ENCODE results near the gene TPST1. TPM values are rescaled to one million over a fixed set of nuclear protein-coding genes. Genes with fewer than 3 reads are reported as not detected.

TPST1 gene
- total RNA-seq, 1 donor from 2014 or later: 36.5 TPM

DNA sequence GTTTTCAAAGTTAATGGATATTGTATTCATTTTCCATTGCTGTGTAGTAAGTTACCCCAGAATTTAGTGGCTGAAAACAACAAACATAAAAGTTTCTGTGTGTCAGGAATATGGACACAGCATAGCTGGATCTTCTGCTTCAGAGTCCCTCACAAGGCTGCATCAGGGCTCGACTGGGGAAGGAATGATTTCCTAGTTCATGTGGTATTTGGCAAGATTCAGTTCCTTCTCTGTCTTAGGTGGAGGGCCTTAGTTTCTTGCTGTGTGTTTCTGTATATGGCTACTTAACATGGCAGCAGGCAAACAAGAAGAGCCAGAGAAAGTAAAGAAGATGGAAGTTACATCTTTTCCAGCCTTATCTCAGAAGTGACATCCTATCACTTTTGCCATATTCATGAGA lies 51.1 kb downstream of the TPST1 start:
- H2AFZ ChIP-seq (ENCODE audit: low read depth, low read length): no peak overlapping the region
- H3K9ac ChIP-seq (ENCODE audit: low read length): no peak overlapping the region
- H3K4me3 ChIP-seq (ENCODE audit: insufficient read depth, low read depth, low read length): no peak overlapping the region
- no peaks in the 10 kb centered on the region for H3K36me3 ChIP-seq (ENCODE audit: insufficient read depth, low read length)
- DNase-seq (ENCODE audit: low read depth): no peak
- peaks cover 31% of the 10 kb centered on the region for H3K4me1 Mint-ChIP-seq (ENCODE audit: low read depth, unreplicated experiment)
- peak overlapping the region; percentile 7 for H3K27ac Mint-ChIP-seq (ENCODE audit: unreplicated experiment)
- H3K4me1 ChIP-seq (ENCODE audit: insufficient read depth, low read length): peaks cover 16% of the 10 kb centered on the region
- peaks cover 4% of the 10 kb centered on the region for H4K20me1 ChIP-seq (ENCODE audit: insufficient read depth, low read length)
- H3K4me2 ChIP-seq (ENCODE audit: low read length): no peak overlapping the region
- H3K4me3 Mint-ChIP-seq (ENCODE audit: unreplicated experiment): no peak overlapping the region
- H3K9me3 Mint-ChIP-seq (ENCODE audit: unreplicated experiment): no peaks in the 10 kb centered on the region
- peaks cover 48% of the 10 kb centered on the region for H3K79me2 ChIP-seq (ENCODE audit: insufficient read depth, low read length)
- H3K27me3 ChIP-seq (ENCODE audit: insufficient read depth, low read length): no peaks in the 10 kb centered on the region
- H3K27ac ChIP-seq (ENCODE audit: low read depth, low read length): peak overlapping the region; percentile 35
- H3K27me3 Mint-ChIP-seq (ENCODE audit: low read depth, unreplicated experiment): no peaks in the 10 kb centered on the region
- no peak for FAIRE-seq
- TF ChIP-seq, protein P1, sequence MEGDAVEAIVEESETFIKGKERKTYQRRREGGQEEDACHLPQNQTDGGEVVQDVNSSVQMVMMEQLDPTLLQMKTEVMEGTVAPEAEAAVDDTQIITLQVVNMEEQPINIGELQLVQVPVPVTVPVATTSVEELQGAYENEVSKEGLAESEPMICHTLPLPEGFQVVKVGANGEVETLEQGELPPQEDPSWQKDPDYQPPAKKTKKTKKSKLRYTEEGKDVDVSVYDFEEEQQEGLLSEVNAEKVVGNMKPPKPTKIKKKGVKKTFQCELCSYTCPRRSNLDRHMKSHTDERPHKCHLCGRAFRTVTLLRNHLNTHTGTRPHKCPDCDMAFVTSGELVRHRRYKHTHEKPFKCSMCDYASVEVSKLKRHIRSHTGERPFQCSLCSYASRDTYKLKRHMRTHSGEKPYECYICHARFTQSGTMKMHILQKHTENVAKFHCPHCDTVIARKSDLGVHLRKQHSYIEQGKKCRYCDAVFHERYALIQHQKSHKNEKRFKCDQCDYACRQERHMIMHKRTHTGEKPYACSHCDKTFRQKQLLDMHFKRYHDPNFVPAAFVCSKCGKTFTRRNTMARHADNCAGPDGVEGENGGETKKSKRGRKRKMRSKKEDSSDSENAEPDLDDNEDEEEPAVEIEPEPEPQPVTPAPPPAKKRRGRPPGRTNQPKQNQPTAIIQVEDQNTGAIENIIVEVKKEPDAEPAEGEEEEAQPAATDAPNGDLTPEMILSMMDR (IDR thresholded peaks at IDR 0.05; ENCODE audit: insufficient read depth, low read depth, low read length): no peak
- TF ChIP-seq EZH2 (IDR thresholded peaks at IDR 0.05; ENCODE audit: insufficient read depth, low read length): no peak
- H3K36me3 Mint-ChIP-seq (ENCODE audit: low read depth, unreplicated experiment): peaks cover 4% of the 10 kb centered on the region
- H3K9me3 ChIP-seq (ENCODE audit: insufficient read depth, low read depth, low read length): no peaks in the 10 kb centered on the region

DNA sequence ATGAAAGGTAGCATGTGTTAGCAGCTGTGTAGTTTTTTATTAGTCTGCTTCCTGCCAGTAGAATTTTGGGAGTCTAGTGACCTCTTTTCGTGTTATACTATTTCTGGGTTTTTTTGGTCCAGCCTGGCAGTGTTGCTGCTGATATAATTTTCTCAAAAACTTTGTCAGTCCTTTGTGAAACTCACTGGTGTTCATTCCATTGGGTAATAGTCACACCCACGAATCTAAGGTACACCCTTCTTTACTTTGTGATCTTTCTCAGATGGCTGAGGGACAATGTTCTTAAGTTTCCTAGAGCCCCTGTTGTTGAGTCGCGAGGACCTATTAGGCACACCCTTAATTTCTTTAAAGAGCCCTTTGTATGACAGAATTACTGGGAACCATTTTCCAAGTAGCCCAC lies 52.3 kb downstream of the TPST1 start:
- Mint-ChIP-seq H3K27ac (ENCODE audit: unreplicated experiment) (peak overlapping the region; percentile 43), H3K36me3 (ENCODE audit: low read depth, unreplicated experiment) (peaks cover 4% of the 10 kb centered on the region), H3K4me3 (ENCODE audit: unreplicated experiment) (no peak overlapping the region), H3K4me1 (ENCODE audit: low read depth, unreplicated experiment) (peaks cover 28% of the 10 kb centered on the region), H3K27me3 (ENCODE audit: low read depth, unreplicated experiment) (no peaks in the 10 kb centered on the region), H3K9me3 (ENCODE audit: unreplicated experiment) (no peaks in the 10 kb centered on the region)
- H3K9me3 ChIP-seq (ENCODE audit: insufficient read depth, low read depth, low read length): no peaks in the 10 kb centered on the region
- H3K4me2 ChIP-seq (ENCODE audit: low read length): no peak overlapping the region
- H3K4me1 ChIP-seq (ENCODE audit: insufficient read depth, low read length): peaks cover 14% of the 10 kb centered on the region
- H3K9ac ChIP-seq (ENCODE audit: low read length): no peak overlapping the region
- TF ChIP-seq, protein P1 (IDR thresholded peaks at IDR 0.05; ENCODE audit: insufficient read depth, low read depth, low read length): no peak
- no peak for TF ChIP-seq EZH2 (IDR thresholded peaks at IDR 0.05; ENCODE audit: insufficient read depth, low read length)
- no peaks in the 10 kb centered on the region for H3K36me3 ChIP-seq (ENCODE audit: insufficient read depth, low read length)
- H3K4me3 ChIP-seq (ENCODE audit: insufficient read depth, low read depth, low read length): no peak overlapping the region
- DNase-seq (ENCODE audit: low read depth) (no peak), FAIRE-seq (no peak)
- H3K79me2 ChIP-seq (ENCODE audit: insufficient read depth, low read length): peaks cover 53% of the 10 kb centered on the region
- no peak overlapping the region for H2AFZ ChIP-seq (ENCODE audit: low read depth, low read length)
- H3K27me3 ChIP-seq (ENCODE audit: insufficient read depth, low read length): no peaks in the 10 kb centered on the region
- peaks cover 4% of the 10 kb centered on the region for H4K20me1 ChIP-seq (ENCODE audit: insufficient read depth, low read length)
- H3K27ac ChIP-seq (ENCODE audit: low read depth, low read length): no peak overlapping the region

DNA sequence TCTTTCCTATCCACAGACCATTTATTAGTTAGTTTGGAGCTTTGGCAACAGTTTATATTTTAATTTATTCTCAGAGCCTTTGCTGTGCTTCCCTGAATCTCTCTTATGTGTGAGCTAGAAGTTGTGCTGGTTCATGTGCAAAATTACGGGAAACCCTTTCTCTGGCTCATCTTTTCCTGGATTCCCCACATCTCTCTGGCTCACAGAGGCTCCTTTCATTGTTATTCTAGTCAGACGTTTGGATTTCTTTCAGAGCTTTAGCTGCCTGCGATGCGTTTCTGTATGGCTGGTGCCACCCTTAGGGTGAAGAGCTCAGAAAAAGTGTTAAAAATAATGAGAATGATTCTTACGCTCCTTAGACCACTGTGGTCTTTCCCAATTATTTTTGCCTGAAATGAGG lies 53.3 kb downstream of the TPST1 start:
- H3K27ac Mint-ChIP-seq (ENCODE audit: unreplicated experiment): peak overlapping the region; percentile 54

More for the DNA sequence above, 53.3 kb downstream of the TPST1 start:
- H2AFZ ChIP-seq (ENCODE audit: low read depth, low read length): no peak overlapping the region
- H3K4me2 ChIP-seq (ENCODE audit: low read length): peak overlapping the region; percentile 3
- TF ChIP-seq EZH2 (IDR thresholded peaks at IDR 0.05; ENCODE audit: insufficient read depth, low read length): no peak
- TF ChIP-seq, protein P1 (IDR thresholded peaks at IDR 0.05; ENCODE audit: insufficient read depth, low read depth, low read length): no peak
- H3K9me3 ChIP-seq (ENCODE audit: insufficient read depth, low read depth, low read length): no peaks in the 10 kb centered on the region
- no peak overlapping the region for H3K9ac ChIP-seq (ENCODE audit: low read length)
- Mint-ChIP-seq H3K4me3 (ENCODE audit: unreplicated experiment) (peak overlapping the region; percentile 24), H3K36me3 (ENCODE audit: low read depth, unreplicated experiment) (peaks cover 3% of the 10 kb centered on the region), H3K4me1 (ENCODE audit: low read depth, unreplicated experiment) (peaks cover 25% of the 10 kb centered on the region), H3K27me3 (ENCODE audit: low read depth, unreplicated experiment) (no peaks in the 10 kb centered on the region), H3K9me3 (ENCODE audit: unreplicated experiment) (no peaks in the 10 kb centered on the region)
- H3K4me1 ChIP-seq (ENCODE audit: insufficient read depth, low read length): peaks cover 14% of the 10 kb centered on the region
- H3K27me3 ChIP-seq (ENCODE audit: insufficient read depth, low read length): no peaks in the 10 kb centered on the region
- no peak overlapping the region for H3K4me3 ChIP-seq (ENCODE audit: insufficient read depth, low read depth, low read length)
- DNase-seq (ENCODE audit: low read depth) (peak; percentile 60), FAIRE-seq (peak; percentile 75)
- H3K79me2 ChIP-seq (ENCODE audit: insufficient read depth, low read length): peaks cover 51% of the 10 kb centered on the region
- H3K27ac ChIP-seq (ENCODE audit: low read depth, low read length): no peak overlapping the region
- H4K20me1 ChIP-seq (ENCODE audit: insufficient read depth, low read length): peaks cover 4% of the 10 kb centered on the region
- no peaks in the 10 kb centered on the region for H3K36me3 ChIP-seq (ENCODE audit: insufficient read depth, low read length)

Data from astrocyte (in vitro differentiated cells and primary cell).